NB4 (cell line): ENCODE data around the gene LRMDA.

Experiments used
- DNase-seq: peaks from one replicate; pipeline ENCODE4 v3.0.0; 2010; ENCODE audit warnings: low read depth
- H3K4me3 ChIP-seq: one replicate; pipeline ENCODE4 v1.5.1; 2011; ENCODE audit warnings: mild to moderate bottlenecking, low read depth, low read length, moderate library complexity
- MYC ChIP-seq: IDR thresholded peaks from 2 replicates; pipeline ENCODE4 v1.6.1; 2011; ENCODE audit warnings: low read depth, low read length
- POLR2A ChIP-seq: IDR thresholded peaks from 2 replicates; pipeline ENCODE4 v1.6.1; 2011; ENCODE audit warnings: mild to moderate bottlenecking; ENCODE audit not compliant: insufficient read length; ENCODE audit errors: extremely low read depth
- TF ChIP-seq, protein P1 (sequence below): IDR thresholded peaks from 2 replicates; pipeline ENCODE4 v1.6.1; 2011; ENCODE audit warnings: low read depth, low read length
- TF ChIP-seq, protein P2 (sequence below): IDR thresholded peaks from one replicate; pipeline ENCODE4 v1.5.1; 2012; ENCODE audit warnings: low read depth, low read length

The LRMDA gene

DNA sequence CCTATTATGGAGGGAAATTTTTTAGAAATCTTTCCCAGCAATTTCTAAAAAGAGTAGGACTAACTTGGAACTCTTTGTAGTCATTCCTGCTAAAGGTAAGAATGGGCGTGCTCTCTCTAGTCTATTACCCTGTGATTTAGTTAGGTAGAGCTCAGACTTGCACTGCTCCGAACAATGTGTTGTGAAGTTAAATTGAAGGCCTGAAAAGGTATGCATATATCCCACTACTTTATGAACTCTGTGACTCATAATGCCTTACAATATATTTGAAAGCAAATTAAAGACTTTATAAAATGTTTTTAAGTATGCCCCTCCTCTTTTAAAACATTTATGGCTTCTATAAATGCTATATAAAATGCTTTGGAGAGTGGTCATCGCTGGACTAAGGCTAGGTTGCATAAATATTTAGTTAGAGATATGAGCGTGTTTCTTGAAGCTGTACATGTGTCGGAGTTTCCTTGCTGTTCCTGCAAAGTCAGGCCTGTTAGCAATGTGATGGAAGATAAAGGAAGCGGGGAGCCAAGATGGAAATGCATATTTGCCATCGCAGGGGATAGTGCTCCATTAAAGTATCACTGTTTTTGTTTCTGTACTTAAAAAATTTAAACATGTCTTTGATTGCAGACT is 761.4 kb downstream of the LRMDA start:
- H3K4me3 ChIP-seq, result no peak overlapping the region
- DNase-seq, result no peak
- no peak for TF ChIP-seq MYC
- TF ChIP-seq POLR2A, result no peak

DNA sequence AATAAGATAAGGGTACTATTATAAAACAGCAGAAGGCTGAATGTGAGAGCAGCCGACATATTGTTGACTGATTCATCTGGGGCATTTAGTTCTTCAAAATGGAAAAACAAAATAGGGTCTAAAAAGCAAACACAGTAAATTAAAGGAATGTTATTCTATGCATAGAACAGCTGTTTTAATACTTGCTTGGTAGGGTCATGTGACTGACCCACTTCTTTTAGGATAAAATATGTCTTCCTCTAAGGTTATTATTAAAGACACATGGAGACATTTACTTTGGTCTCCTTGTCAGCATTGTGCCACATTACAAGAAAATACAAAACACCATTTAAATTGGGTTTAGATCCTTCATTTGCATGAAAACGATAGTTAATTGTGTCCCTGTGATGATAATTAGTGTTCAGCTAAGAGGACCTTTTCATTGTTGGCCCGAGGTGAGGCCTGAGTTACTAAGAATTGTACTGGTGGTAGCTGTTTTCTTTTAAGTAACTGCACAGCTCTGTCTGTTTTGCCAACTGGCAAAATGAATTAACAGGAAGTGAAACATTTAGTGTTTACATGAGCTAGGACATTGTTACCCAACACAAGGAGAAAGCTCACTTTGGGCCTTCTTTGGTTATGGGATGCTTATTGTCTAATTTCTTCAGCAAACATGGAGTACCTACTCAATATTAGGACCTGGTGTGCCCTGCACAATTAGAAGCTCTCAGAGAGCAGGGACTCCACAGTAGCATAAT is 764.4 kb downstream of the LRMDA start:
- H3K4me3 ChIP-seq, result no peak overlapping the region
- TF ChIP-seq, protein P1, sequence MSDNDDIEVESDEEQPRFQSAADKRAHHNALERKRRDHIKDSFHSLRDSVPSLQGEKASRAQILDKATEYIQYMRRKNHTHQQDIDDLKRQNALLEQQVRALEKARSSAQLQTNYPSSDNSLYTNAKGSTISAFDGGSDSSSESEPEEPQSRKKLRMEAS, result no peak
- TF ChIP-seq POLR2A (no peak), MYC (no peak)
- peak; percentile 32 for DNase-seq

DNA sequence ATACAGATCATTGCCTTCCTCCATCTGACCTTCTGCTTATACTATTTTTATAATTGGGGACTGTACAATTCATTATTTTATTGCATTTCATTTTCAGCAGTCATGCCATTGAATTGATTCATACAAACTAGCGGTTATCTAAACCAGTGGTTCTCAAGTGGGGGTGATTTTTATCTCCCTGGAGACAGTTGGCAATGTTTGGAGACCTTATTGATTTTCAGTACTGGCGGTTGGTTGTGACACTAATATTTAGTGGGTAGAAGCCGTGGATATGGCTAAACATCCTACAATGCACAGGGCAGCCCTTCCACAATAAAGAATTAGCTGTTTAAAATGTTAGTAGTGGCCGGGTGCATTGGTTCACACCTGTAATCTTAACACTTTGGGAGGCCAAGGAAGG is 765.9 kb downstream of the LRMDA start:
- DNase-seq, result no peak
- H3K4me3 ChIP-seq, result no peak overlapping the region
- TF ChIP-seq, protein P1, result no peak
- no peak for TF ChIP-seq POLR2A
- TF ChIP-seq, protein P2, sequence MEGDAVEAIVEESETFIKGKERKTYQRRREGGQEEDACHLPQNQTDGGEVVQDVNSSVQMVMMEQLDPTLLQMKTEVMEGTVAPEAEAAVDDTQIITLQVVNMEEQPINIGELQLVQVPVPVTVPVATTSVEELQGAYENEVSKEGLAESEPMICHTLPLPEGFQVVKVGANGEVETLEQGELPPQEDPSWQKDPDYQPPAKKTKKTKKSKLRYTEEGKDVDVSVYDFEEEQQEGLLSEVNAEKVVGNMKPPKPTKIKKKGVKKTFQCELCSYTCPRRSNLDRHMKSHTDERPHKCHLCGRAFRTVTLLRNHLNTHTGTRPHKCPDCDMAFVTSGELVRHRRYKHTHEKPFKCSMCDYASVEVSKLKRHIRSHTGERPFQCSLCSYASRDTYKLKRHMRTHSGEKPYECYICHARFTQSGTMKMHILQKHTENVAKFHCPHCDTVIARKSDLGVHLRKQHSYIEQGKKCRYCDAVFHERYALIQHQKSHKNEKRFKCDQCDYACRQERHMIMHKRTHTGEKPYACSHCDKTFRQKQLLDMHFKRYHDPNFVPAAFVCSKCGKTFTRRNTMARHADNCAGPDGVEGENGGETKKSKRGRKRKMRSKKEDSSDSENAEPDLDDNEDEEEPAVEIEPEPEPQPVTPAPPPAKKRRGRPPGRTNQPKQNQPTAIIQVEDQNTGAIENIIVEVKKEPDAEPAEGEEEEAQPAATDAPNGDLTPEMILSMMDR, result no peak
- no peak for TF ChIP-seq MYC

DNA sequence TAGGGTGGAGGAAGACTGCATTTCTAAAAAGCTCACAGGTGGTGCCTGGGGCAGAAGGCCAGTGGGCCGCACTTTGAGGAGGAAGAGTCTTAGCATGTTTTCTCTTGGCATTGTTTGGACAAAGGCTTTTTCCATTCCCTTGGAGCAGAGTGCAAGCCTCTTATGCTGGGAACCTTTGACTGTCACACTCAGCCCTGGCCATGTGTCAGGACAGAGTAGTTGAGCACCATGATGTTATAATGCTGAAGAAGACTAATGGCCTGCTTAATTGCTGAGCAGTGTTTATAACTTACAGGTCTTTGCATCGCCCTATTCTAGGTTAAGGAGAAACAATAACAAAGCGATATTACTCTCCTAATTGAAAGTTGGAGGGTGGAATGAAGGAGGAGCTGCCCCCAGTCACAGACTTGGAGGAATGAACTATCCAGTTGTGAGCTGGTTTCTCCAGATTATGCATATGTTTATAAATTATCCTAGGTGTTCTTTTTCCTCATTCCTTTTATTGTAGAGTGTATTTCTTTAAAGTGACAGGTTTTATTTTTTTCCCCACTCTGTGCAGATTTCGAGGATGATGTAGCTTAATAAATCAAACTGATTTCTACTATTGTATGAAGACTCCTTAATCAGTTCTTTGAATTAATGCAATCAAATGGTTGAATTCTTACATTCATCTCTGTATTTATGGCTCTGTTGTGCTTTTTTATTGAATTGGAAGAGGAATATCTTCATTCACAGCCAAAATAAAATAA is 767.0 kb downstream of the LRMDA start:
- TF ChIP-seq, protein P1, result no peak
- TF ChIP-seq POLR2A, result no peak
- no peak for DNase-seq
- H3K4me3 ChIP-seq, result no peak overlapping the region

DNA sequence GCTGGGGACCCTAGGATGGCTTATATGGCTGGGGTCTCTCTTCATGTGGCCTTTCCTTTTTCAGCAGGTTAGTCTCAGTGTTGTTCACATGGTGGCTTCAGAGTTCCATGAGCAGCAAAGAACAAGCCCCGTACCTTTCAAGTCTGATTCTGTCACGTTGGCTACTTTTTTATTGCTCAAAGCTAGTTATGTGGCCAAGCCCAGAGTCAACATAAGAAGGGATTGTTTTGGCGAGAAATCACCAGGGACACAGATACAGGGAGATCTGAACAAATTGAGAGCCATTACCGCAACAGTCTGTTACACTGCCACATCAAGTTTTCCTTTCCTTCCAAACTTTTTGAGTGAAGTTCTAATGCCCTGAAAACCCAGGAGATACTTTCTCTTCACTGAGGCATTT is 770.5 kb downstream of the LRMDA start:
- no peak for DNase-seq
- TF ChIP-seq, protein P1, result no peak
- TF ChIP-seq POLR2A (no peak), MYC (no peak)
- TF ChIP-seq, protein P2, result no peak
- H3K4me3 ChIP-seq, result no peak overlapping the region

DNA sequence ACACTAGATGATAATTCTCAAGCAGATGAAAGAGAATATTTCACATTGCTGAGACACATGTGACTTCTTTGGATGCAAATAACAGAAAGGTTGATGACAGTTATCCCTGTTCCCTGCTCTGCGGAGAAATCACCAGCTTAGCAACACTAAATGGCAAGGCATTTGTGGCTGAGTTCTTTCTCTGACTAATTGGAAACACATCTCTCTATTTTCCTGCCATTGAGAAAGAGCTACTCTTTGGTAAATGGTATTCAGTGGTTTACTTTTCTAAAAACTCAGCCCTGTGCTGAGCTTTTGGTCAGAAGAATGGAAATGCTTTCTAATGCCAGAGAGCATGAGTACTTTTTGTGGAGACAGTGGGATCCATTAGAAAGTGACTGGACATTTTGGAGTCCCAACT is 771.4 kb downstream of the LRMDA start:
- DNase-seq, result no peak
- no peak for TF ChIP-seq POLR2A
- TF ChIP-seq, protein P2, result no peak
- TF ChIP-seq, protein P1, result no peak
- TF ChIP-seq MYC, result no peak
- H3K4me3 ChIP-seq, result no peak overlapping the region

DNA sequence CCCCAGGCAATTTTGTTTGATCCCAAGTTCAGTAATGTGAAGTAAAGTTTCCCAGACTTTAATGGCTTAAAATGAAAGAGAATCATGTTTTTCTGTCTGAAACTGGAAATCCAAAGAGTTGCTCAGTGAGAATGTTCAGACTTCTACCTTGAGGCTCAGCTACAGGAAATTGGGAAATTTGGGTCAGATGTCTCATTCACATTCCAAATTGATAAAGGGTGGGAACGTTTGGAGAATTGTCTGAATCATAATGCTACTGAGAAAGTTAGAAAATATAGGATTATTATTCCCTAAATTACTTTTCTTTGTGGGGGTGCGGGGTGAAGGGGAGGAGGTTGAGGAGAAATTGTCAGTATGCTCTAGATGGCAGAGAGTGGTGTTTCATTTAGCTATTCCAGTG is 773.9 kb downstream of the LRMDA start:
- TF ChIP-seq MYC, result no peak
- DNase-seq, result no peak
- H3K4me3 ChIP-seq, result no peak overlapping the region
